HUES64 (cell line): ENCODE results near the gene EPM2AIP1.

ENCODE experiments used
- H3K27ac ChIP-seq: 2 replicates; pipeline ENCODE4 v1.7.0; 2013; ENCODE audit warnings: low read depth, low read length, inconsistent platforms
- H3K27me3 ChIP-seq: 2 replicates; pipeline ENCODE4 v1.6.1; 2013; ENCODE audit warnings: mild to moderate bottlenecking, low read length; ENCODE audit not compliant: insufficient read depth
- H3K36me3 ChIP-seq: 2 replicates; pipeline ENCODE4 v1.6.1; 2013; ENCODE audit warnings: mild to moderate bottlenecking, low read length; ENCODE audit not compliant: insufficient read depth
- H3K4me1 ChIP-seq: 2 replicates; pipeline ENCODE4 v1.6.1; 2013; ENCODE audit warnings: mild to moderate bottlenecking, low read length, moderate library complexity; ENCODE audit not compliant: insufficient read depth
- H3K4me3 ChIP-seq: 2 replicates; pipeline ENCODE4 v1.5.1; 2013; ENCODE audit warnings: mild to moderate bottlenecking, low read length, moderate library complexity
- H3K9ac ChIP-seq: 2 replicates; pipeline ENCODE4 v1.6.1; 2013; ENCODE audit warnings: mild to moderate bottlenecking, low read depth, low read length
- H3K9me3 ChIP-seq: 2 replicates; pipeline ENCODE4 v1.6.1; 2013; ENCODE audit warnings: low read depth, low read length; ENCODE audit not compliant: insufficient read depth
- WGBS: fragments of 150-250, 120-280 bp; methylation state at CpG from one replicate; pipeline ENCODE4 v1.1.7; 2013; ENCODE audit warnings: missing lambda C conversion rate; 5-methylcytosine and 5-hydroxymethylcytosine counted together

The EPM2AIP1 gene

DNA sequence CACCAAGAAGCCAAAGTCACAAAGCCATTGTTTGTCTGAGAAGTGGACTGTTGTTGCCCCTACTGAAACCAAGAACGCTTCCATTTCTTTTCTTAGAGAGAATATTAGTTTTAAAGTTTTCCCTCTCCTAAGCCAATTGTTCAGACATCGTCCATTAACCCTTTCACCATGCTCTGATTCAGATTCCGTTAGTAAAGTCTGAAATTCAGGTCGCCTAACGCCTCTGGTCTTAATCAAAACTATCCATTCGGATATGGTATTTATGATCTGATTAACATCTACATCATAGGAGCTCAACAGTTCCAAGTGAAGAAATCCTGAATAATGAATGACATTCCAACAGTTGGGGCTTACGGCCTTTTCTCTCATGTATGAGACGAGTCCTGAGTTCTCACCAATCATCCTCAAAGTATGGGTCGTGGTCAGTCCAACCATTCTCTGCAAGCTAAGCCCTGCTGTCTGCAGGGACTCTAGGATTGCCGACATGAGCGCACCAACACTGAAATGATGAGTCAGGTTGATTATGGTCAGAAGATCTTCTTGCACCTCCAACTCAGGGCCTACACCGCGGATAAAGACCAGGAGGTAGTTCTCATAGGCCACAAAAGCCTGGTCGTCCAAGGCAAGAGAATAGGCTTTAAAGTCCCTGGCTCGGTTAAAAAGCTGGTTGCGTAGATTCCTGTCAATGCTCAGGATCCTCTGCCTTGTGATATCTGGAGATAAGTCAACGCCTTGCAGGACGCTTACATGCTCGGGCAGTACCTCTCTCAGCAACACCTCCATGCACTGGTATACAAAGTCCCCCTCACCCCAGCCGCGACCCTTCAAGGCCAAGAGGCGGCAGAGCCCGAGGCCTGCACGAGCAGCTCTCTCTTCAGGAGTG lies 767 bp downstream of the EPM2AIP1 start:
- Histone ChIP-seq H3K36me3 (peaks cover 54% of the 10 kb centered on the region), H3K4me3 (peak overlapping the region; percentile 70), H3K9ac (peak overlapping the region; percentile 87), H3K27me3 (no peaks in the 10 kb centered on the region), H3K27ac (peak overlapping the region; percentile 96), H3K9me3 (no peaks in the 10 kb centered on the region), H3K4me1 (peaks cover 31% of the 10 kb centered on the region)
- WGBS, result 5% methylated on average over 24 of the region's 24 CpGs

DNA sequence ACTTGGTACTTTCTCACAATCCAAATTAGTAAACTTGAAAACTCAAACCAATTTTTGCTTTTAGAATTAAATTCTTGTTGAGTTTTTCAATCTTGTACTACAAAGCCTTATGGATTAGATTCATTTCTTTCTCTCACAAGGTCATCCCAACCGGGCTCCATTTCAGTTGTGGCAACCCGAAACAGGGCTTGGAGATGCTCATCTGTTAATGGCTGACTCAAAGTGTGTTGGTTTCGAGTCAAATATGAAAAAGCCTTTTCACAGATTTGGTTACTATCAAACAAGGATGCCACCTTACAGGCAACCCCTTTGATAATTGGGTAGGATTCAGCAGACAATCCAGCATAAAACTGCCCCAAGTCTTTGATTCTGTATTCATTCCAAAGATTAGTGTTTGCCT lies 1.8 kb downstream of the EPM2AIP1 start:
- Histone ChIP-seq H3K9me3 (no peaks in the 10 kb centered on the region), H3K36me3 (peaks cover 54% of the 10 kb centered on the region), H3K27ac (no peak overlapping the region), H3K4me1 (peaks cover 31% of the 10 kb centered on the region), H3K27me3 (no peaks in the 10 kb centered on the region), H3K4me3 (peak overlapping the region; percentile 70), H3K9ac (peak overlapping the region; percentile 87; the same call in 1 of the 2 replicates)
- 74% methylated on average over 3 of the region's 3 CpGs for WGBS

DNA sequence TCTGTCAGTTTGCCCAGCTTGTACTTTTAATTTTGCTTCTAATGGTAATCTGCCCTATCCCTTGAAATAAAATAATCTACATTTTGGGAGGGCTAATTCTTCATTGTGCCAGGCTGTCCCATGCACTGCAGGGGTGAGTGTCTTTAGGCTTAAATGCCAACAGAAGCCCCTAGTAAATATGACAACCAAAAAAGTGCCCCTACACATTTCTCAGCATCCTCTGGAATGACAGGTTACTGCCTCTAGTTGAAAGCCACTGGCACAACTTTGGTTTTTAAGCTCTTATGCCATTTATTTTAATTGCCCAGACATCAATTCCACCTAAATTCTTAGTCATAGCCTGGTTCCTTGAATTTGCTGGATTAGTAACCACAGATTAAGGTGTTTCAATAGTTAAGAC lies 3.4 kb downstream of the EPM2AIP1 start:
- no peaks in the 10 kb centered on the region for H3K9me3 ChIP-seq
- H3K27me3 ChIP-seq, result no peaks in the 10 kb centered on the region
- peaks cover 67% of the 10 kb centered on the region for H3K36me3 ChIP-seq
- no peak overlapping the region for H3K9ac ChIP-seq
- peaks cover 31% of the 10 kb centered on the region for H3K4me1 ChIP-seq
- no peak overlapping the region for H3K27ac ChIP-seq
- peak overlapping the region; percentile 70 for H3K4me3 ChIP-seq

DNA sequence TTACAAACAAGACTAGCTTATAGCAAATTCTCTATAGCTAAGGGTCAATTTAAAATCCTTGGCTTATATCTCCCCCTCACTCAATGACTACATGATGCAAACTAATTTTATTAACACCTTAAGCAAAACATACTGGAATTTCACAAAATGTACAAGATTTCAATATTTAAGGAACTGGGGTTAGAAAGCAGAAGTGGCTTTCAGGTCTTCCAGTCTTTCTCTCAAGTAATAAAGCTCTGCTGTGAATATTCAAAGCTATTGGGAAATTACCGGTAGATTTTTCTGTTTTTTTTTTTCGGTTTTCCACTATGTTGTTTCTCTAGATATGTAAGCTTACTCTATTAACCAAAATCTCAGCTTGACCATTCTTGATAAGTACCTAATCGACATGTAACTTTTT lies 3.9 kb downstream of the EPM2AIP1 start:
- H3K27ac ChIP-seq, result no peak overlapping the region
- H3K9ac ChIP-seq, result no peak overlapping the region
- H3K4me1 ChIP-seq, result peaks cover 31% of the 10 kb centered on the region
- 100% methylated on average over 1 of the region's 3 CpGs for WGBS
- 0 out of 2 replicates have a peak overlapping the region, but pooled peaks have one; percentile 70 for H3K4me3 ChIP-seq
- H3K36me3 ChIP-seq, result peaks cover 73% of the 10 kb centered on the region
- H3K27me3 ChIP-seq, result no peaks in the 10 kb centered on the region
- no peaks in the 10 kb centered on the region for H3K9me3 ChIP-seq

DNA sequence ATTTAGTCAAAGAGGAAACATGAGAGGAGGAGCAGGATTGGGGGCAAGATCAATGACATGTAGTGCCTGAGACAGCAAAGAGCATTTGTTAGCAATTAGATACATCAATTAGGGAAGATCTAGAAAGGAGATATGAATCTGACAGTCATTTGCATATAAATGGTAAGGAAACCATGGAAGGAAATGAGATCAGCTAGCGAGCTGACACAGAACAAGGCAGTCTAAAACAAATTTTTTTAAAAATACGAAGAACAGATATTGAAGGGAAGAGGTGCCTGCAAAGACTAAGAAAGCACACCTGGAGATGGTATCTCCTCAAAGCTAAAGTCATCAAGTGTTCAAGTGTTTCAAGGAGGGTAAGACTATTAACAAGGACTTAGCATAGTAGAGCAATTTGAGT lies 4.6 kb downstream of the EPM2AIP1 start:
- Histone ChIP-seq H3K4me3 (no peak overlapping the region), H3K27me3 (no peaks in the 10 kb centered on the region), H3K27ac (no peak overlapping the region), H3K36me3 (peaks cover 79% of the 10 kb centered on the region), H3K9ac (no peak overlapping the region), H3K9me3 (no peaks in the 10 kb centered on the region), H3K4me1 (peaks cover 31% of the 10 kb centered on the region)
- WGBS, result 88% methylated on average over 2 of the region's 2 CpGs

DNA sequence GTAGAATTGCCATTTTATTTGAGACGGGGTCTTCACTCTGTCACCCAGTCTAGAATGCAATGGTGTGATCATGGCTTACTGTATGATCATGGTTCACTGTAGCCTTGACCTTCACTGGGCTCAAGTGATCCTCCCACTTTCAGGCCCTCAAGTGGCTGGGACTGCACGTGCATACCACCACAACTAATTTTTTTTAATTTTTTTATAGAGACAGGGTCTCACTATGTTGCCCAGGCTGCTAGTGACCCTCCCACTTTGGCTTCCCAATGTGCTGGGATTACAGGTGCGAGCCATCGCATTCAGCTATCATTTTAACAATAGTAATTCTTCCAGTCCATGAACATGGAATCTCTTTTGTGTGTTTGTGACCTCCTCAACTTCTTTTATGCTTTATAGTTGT lies 11.9 kb downstream of the EPM2AIP1 start:
- 90% methylated on average over 4 of the region's 4 CpGs for WGBS
- Histone ChIP-seq H3K9ac (no peak overlapping the region), H3K27ac (no peak overlapping the region)

DNA sequence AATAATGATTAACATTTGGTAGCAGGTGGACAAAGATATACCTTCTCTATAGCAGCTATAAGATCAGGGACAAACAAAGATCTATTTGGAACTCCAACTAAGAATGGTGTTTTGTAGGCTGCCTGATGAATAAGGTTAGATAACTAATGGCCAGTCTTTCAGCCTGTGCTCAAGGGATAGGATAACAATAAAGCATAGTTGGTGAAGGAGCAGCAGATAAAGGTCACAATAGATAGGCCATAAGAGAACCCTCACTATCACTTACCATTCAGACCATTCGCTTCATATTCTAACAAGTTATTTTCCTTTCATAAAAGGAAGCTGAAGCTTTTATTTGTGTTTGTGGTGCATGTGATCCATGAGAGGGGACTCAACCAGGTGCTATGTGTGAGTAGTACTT lies 19.8 kb downstream of the EPM2AIP1 start:
- no peak overlapping the region for H3K9ac ChIP-seq
- H3K27ac ChIP-seq, result no peak overlapping the region
- peaks cover 8% of the 10 kb centered on the region; the same call in 1 of the 2 replicates for H3K4me1 ChIP-seq
- no peaks in the 10 kb centered on the region for H3K9me3 ChIP-seq
- no peaks in the 10 kb centered on the region for H3K27me3 ChIP-seq
- WGBS, result no CpG with 5 or more reads among the region's 1 CpG
- H3K4me3 ChIP-seq, result no peak overlapping the region
- H3K36me3 ChIP-seq, result no peaks in the 10 kb centered on the region

More for the DNA sequence above, 11.9 kb downstream of the EPM2AIP1 start:
- H3K27me3 ChIP-seq, result no peaks in the 10 kb centered on the region
- H3K9me3 ChIP-seq, result peaks cover 12% of the 10 kb centered on the region; the same call in 1 of the 2 replicates
- no peak overlapping the region for H3K4me3 ChIP-seq
- no peaks in the 10 kb centered on the region for H3K4me1 ChIP-seq
- peaks cover 43% of the 10 kb centered on the region for H3K36me3 ChIP-seq

DNA sequence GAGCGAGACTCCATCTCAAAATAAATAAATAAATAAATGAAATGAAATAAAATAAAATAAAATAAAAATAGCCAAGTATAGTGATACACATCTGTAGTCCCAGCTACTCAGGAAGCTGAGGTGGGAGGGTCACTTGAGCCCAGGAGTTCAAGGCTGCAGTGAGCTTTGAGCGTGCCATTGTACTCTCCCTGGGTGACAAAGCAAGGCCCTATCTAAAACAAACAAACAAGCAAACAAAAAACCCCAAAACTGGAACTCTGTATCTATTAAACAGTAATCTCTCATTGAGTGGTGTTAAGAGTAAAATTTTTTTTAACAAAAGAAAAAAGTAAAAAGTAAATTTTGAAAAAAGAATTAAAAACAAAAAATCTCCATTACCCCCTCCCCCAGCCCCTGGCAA lies 20.8 kb downstream of the EPM2AIP1 start:
- H3K27ac ChIP-seq, result no peak overlapping the region

DNA sequence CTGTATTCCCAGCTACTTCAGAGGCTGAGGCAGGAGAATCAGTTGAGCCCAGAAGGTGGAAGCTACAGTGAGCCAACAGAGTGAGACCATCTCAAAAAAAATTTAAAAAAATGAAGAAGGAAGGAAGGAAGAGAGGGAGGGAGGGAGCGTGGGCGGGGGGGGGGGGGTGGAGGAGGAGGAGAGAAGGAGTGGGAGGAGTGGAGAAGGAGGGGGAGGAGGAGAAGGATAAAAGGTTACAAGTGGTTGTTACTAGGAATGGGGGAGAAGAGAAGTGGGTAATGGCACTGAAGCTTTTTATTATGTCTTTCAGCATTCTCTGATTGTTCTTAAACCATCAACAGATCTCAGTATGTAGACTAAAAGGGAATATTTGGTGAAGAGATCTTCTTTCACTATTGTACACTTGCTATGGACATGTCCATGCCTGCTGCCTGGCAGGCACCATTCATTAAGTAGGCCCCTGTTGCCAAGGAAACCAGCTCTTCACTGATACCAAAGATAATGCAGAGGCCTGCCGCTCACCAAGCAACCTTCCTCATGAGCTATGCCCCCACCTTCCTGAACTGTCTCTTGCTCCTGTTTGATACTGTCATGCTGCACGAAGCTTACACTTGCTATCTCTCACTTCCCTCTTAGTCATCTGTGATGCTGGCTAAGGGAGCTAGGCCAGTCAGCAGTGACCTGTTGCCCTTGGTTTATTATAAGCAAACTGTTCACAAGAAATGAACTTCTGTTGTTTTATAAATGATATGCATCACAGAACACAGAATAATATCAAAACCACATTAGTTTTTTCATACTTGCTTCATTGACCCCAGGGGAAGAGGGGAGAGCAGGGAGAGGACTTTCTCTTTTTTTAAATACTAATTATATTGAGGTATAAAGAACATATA lies 23.1 kb downstream of the EPM2AIP1 start:
- Histone ChIP-seq H3K9me3 (no peaks in the 10 kb centered on the region), H3K27me3 (no peaks in the 10 kb centered on the region), H3K27ac (no peak overlapping the region), H3K4me1 (peaks cover 8% of the 10 kb centered on the region; the same call in 1 of the 2 replicates), H3K36me3 (no peaks in the 10 kb centered on the region), H3K4me3 (no peak overlapping the region), H3K9ac (no peak overlapping the region)
- 50% methylated on average over 4 of the region's 4 CpGs for WGBS

More for the DNA sequence above, 20.8 kb downstream of the EPM2AIP1 start:
- 78% methylated on average over 1 of the region's 2 CpGs for WGBS
- Histone ChIP-seq H3K9me3 (no peaks in the 10 kb centered on the region), H3K9ac (no peak overlapping the region), H3K4me1 (peaks cover 8% of the 10 kb centered on the region; the same call in 1 of the 2 replicates), H3K4me3 (no peak overlapping the region), H3K27me3 (no peaks in the 10 kb centered on the region), H3K36me3 (no peaks in the 10 kb centered on the region)

DNA sequence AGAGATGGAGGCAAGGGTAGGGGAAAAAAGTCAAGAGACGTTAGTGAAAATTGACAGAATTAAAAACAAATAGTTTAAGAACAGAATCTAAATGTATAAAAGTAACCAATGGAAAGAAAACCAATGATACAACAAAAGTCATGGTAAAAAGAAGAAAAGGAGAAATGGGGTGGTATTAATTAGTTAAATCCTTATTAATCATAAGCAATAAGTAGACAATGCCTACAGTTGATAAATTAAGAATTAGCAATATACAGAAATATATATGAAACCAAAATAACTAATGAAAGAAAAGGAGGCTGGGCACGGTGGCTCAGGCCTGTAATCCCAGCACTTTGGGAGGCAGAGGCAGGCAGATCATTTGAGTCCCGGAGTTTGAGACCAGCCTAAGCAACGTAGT lies 23.8 kb downstream of the EPM2AIP1 start:
- H3K4me3 ChIP-seq, result no peak overlapping the region
- no peaks in the 10 kb centered on the region for H3K27me3 ChIP-seq
- no peaks in the 10 kb centered on the region for H3K36me3 ChIP-seq
- no peak overlapping the region for H3K9ac ChIP-seq
- no peak overlapping the region for H3K27ac ChIP-seq
- peaks cover 8% of the 10 kb centered on the region; the same call in 1 of the 2 replicates for H3K4me1 ChIP-seq
- WGBS, result 86% methylated on average over 4 of the region's 4 CpGs
- H3K9me3 ChIP-seq, result no peaks in the 10 kb centered on the region

DNA sequence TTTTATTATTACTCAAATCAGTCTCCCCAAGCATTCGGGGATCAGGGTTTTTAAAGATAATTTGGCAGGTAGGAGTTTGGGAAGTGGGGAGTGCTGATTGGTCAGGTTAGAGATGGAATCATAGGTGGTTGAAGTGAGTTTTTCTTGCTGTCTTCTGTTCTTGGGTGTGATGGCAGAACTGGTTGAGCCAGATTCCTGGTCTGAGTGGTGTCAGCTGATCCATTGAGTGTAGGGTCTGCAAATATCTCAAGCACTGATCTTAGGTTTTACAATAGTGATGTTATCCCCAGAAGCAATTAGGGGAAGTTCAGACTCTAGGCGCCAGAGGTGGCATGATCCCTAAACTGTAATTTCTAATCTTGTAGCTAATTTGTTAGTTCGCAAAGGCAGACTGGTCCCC lies 27.5 kb downstream of the EPM2AIP1 start:
- H3K9me3 ChIP-seq, result no peaks in the 10 kb centered on the region
- no peaks in the 10 kb centered on the region for H3K36me3 ChIP-seq
- peaks cover 8% of the 10 kb centered on the region; the same call in 1 of the 2 replicates for H3K4me1 ChIP-seq
- H3K27me3 ChIP-seq, result no peaks in the 10 kb centered on the region
- H3K9ac ChIP-seq, result no peak overlapping the region; the same call in 1 of the 2 replicates
- H3K4me3 ChIP-seq, result no peak overlapping the region
- no peak overlapping the region for H3K27ac ChIP-seq
- WGBS, result 96% methylated on average over 3 of the region's 3 CpGs
